Activated naive CD4-positive, alpha-beta T cell (primary cell): ENCODE results near the gene PIEZO2.

Source experiments
- DNase-seq, 4 experiments: peaks; one replicate each; lab custom pipeline; 2025; lab: John Stamatoyannopoulos, UW

The PIEZO2 gene

GRCh38 chr18:10843565-10843964, 305.8 kb downstream of the PIEZO2 start:
- DNase-seq: no peak

DNA sequence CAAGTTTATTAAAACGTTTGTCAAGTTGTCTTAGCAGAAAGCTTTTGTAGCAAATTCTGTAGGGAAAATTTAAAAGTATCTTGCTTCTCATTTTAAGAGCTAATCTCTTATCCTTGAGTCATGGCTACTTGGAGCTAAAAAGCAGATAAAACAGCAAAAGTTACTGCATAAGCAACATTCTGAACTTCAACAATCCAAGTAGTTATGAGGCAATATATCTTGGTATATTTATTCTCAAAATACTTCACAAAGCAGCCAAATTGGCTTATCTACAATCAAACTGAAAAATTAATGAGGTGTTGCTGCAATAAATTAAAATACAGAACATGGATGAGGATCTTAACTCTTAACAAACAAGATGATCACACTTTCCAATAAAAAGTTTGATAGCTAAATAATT, 306.5 kb downstream of the PIEZO2 start:
- no peak for DNase-seq

DNA sequence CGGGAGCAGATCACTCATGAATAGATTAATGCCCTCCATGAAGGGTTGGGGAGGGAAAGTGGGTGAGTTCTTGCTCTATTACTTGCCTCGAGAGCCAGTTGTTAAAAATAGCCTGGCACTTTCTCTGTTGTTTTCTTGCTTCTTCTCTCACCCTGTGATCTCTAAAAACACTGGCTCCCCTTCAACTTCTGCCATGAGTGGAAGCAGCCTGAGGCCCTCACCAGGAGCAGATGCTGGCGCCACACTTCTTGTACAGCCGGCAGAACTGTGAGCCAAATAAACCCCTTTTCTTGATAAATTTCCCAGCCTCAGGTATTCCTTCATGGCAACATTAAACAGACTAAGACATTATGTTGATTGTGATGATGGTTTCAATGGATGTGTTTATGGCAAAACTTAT, 307.0 kb downstream of the PIEZO2 start:
- DNase-seq: no peak

DNA sequence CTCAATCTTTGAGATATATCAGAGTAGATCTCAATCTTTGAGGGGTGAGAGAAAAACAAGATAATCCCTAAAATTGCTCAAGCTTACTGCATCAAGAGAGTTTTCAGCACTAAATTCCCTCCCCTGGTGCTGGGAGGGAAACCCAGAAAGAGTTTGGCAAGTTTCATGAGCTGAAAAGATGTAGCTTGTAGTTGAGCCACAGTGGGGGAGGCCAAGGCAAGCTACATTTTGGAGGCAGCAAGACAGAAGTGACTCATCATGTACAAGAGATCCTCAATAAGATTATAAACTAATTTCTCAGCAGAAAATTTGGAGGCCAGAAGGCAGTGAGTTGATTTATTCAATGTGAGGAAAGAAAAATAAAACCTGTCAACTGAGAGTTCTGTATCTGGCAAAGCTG, 308.2 kb downstream of the PIEZO2 start:
- no peak for DNase-seq

GRCh38 chr18:10840743-10841142, 308.6 kb downstream of the PIEZO2 start:
- DNase-seq: no peak

GRCh38 chr18:10839421-10839820, 309.9 kb downstream of the PIEZO2 start:
- no peak for DNase-seq

- DNase-seq: no peak
Observed at GRCh38 chr18:10838553-10838952, 310.8 kb downstream of the PIEZO2 start.

DNA sequence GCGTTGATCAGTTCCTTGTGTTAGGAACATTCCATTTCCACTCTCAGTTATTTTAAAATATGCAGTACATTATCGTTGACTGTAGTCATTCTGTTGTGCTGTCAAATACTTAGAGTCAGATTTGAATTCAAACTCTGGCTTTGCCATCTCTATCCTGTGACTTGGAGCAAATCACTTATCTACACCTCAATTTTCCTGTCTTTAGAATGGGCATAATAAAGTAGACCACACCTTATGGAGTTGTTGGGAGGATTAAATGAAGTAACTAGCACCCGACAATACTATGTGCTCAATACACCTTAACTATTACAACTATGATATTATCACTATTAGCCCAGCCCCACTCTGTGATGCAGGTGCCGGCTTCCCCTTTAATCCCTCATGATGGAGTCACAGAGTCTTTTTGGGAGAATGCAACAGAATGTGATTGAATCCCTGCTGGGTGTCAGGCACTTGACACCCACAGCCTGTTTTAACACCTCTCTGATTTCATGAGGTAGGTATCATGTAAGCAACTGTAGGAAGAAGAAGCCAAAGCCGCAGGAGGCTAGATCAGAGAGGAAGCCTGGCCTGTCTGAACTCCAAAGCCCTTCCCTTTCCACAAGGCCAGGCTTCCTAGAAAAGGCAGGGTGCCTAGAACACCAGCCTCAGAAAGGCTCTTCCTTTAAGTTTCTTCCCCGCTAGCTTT, 315.1 kb downstream of the PIEZO2 start:
- DNase-seq: no peak

DNA sequence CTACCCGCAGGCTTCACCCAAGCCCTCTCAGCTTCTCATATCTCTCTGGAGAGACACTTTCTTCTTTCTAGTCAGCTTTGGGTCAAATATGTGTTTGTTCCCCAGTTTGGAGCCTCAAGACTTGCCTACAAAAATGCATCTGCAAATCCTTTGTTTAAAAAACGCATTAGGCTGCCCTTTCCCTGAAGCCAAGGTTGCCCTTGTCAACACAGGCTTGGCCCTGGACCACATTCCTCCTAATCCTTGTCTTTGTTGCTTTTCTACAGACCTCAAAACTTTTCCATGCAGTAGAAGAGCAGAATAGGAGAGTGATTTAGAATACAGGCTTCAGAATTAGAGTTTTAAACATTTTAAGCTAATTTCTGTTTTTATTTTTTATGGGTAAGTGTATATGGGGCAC, 315.7 kb downstream of the PIEZO2 start:
- DNase-seq: no peak

GRCh38 chr18:10826400-10826799, 323.0 kb downstream of the PIEZO2 start:
- DNase-seq: no peak

DNA sequence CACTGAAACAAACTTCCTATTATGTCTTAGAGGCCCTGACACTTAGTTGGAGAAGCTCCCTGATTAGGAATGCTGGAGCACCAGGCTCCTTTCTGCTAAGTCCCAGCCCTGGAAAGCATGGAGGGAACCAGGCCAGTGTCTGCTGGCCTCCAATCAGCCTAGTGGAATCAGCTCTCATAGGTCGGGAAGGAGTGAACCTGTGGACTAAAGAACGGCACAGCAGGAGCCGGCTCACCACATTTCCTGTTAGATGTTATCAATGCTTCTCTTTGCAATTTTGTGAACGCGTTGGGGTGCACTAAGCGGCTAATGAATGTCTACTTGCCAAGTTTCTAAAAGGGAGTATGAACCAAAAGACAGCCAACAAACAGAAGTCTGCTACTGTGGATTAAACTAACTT, 326.9 kb downstream of the PIEZO2 start:
- no peak for DNase-seq

DNA sequence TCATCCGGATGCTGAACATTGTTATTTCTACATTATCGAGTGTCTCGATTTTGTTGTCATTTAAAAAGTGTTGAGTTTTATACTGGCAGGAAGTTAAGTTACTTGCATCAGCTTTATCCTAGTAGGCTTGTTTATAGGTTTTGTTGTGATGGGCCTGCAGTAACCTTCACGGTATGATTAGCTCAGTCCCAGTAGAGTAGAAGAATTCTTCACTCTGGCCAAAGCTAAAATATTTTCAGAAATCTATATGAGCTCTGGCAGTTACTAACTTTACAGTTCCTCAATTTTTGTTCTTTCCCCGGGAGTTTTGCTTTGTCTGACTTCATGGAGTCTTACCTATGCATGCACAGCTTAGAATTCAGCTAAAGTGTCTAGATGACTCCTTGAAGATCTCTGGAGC, 328.7 kb downstream of the PIEZO2 start:
- DNase-seq: no peak

DNA sequence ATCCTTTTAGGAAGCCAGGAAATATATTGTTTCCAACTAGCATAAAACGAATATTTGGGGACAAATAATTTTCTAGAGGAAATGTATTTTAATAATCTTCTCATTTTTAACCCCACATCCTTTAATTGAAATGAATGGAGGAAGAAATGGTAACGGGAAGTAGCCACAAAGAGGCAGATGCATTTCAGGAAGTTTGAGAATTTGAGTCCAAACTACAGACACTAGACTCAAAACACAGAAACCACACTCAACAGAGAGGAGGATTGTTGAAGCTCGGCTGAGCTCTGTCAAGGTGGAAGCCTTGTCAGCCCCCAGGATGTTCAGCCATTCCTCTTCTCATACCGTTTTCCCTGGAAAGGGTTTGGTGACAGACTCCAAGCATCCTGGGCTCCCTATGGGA, 335.0 kb downstream of the PIEZO2 start:
- no peak for DNase-seq

- DNase-seq: no peak
Observed at GRCh38 chr18:10805587-10806118, 343.7 kb downstream of the PIEZO2 start.

DNA sequence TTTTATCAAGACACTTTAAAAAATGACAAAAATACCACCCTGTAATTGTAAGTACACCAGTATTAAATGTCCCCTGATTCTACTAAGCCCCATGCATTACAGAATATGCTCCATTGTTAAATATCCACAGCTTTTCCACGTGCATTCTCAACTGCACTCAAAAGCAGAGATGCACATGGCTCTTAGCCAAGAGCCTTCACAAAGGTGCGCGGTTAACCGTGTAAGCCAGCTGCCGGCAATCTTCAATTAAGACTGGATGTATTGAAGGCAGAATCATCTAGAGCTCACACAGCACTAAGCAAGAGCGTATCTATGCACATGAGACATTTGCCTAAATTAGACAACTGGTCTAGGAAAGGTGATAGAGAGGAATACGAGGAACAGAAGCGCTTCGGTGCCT, 345.2 kb downstream of the PIEZO2 start:
- DNase-seq: no peak

- no peak for DNase-seq
Observed at GRCh38 chr18:10798727-10799550, 350.4 kb downstream of the PIEZO2 start.

GRCh38 chr18:10797896-10798295, 351.5 kb downstream of the PIEZO2 start:
- DNase-seq: no peak

DNA sequence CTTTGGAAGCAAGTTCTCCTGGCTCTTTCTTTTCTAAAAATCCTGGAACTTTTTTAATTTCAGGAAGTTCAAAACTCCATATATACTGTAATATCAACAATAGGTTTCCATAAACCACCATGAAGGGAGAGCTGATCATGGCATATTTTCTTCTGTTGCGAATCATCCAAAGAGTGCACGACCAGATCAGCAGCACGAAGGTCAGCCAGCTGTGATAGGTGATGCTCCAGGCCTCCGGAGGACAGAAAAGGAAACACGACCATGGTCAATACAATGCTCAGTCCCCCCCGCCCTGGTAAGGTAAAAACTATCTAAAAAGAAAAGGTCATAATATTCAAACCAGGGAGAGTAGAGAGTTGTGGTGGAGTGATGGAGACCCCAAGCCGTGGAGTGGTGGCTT, 354.6 kb downstream of the PIEZO2 start:
- no peak for DNase-seq

DNA sequence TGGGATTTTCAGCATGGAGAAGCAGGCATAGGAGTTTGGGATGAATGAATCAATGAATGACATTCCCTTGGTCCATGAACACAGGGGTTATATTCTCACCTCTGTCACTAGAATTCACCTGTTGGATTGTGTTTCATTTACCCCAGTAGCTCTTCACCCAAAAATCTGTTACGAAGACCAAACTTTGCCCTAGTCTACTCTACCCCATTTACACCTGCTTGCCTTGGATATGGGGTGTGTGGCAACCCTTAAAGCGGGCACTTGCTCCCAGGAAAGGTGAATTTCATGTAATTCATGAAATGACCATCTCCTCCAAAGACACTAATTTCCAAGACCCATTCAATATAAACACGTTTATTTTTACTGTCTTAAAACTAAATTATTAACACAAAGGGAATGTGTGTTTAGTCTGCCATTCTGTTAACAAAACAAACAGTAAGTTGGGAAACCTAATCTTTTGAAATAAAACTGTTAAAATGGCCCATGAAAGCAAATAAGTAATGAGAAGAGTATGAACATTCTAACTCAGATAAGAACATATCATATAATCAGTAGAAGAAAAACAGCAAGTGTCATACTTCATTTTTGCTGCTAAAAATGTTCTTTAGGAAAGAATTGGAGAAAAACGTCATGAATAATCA, 355.5 kb downstream of the PIEZO2 start:
- no peak for DNase-seq

GRCh38 chr18:10792181-10792580, 357.2 kb downstream of the PIEZO2 start:
- DNase-seq: no peak

DNA sequence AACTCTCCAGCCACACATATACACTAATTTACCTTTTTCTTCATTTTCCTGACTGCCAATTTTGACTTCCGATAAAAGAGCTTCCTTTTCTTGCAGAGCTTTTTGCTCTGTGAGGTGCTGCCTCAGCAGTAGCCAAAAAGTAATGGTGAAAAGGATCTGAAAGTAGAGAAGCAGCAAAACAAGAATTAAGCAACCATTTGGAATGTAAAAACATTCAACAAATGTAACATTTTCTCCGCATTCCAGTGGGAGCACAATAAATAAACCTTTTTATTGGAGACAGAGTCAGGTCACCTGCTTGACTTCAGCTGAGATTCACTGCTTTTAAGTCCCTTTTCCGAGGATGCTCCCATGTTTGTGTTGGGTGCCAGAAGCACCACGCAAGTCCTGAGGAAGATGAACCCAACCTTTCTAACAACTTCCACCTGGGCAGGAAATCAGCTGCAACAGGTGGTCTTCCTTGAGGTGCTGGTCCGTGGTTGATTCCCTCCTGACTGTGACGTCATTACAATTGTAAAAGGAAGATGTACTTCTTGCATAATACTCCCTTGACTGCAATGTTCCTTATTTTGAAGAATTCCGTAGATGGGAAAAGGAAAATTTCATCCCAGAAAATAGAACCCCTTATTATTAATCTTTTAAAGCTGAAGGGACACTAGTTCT, 358.1 kb downstream of the PIEZO2 start:
- no peak for DNase-seq

GRCh38 chr18:10789180-10789579, 360.2 kb downstream of the PIEZO2 start:
- DNase-seq: no peak
